ENCODE data around the gene NFASC.

Gene NFASC

GRCh38 chr1:205004351-205004750 lies 133.7 kb downstream of the NFASC start:
- in situ Hi-C loops (cut with MboI; ENCODE audit: low pct_unique_long_range_greater_than_20kb, low sequenced_read_pairs, unreplicated experiment), result no loop called here
- TF ChIP-seq, protein P1, sequence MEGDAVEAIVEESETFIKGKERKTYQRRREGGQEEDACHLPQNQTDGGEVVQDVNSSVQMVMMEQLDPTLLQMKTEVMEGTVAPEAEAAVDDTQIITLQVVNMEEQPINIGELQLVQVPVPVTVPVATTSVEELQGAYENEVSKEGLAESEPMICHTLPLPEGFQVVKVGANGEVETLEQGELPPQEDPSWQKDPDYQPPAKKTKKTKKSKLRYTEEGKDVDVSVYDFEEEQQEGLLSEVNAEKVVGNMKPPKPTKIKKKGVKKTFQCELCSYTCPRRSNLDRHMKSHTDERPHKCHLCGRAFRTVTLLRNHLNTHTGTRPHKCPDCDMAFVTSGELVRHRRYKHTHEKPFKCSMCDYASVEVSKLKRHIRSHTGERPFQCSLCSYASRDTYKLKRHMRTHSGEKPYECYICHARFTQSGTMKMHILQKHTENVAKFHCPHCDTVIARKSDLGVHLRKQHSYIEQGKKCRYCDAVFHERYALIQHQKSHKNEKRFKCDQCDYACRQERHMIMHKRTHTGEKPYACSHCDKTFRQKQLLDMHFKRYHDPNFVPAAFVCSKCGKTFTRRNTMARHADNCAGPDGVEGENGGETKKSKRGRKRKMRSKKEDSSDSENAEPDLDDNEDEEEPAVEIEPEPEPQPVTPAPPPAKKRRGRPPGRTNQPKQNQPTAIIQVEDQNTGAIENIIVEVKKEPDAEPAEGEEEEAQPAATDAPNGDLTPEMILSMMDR (IDR thresholded peaks at IDR 0.05; ENCODE audit: extremely low read depth, insufficient read depth, missing control alignments), result no peak
- DNase-seq (ENCODE audit: low spot score), result no peak

- TF ChIP-seq, protein P1 (IDR thresholded peaks at IDR 0.05; ENCODE audit: extremely low read depth, insufficient read depth, missing control alignments), result no peak
- in situ Hi-C loops (cut with MboI; ENCODE audit: low pct_unique_long_range_greater_than_20kb, low sequenced_read_pairs, unreplicated experiment), result no loop called here
- no peak for DNase-seq (ENCODE audit: low spot score)
These were observed 138.2 kb downstream of the NFASC start for GRCh38 chr1:205008896-205009295.

GRCh38 chr1:205009670-205010069 lies 139.0 kb downstream of the NFASC start:
- no peak for DNase-seq (ENCODE audit: low spot score)
- TF ChIP-seq, protein P1 (IDR thresholded peaks at IDR 0.05; ENCODE audit: extremely low read depth, insufficient read depth, missing control alignments), result no peak
- in situ Hi-C loops (cut with MboI; ENCODE audit: low pct_unique_long_range_greater_than_20kb, low sequenced_read_pairs, unreplicated experiment), result no loop called here

DNA sequence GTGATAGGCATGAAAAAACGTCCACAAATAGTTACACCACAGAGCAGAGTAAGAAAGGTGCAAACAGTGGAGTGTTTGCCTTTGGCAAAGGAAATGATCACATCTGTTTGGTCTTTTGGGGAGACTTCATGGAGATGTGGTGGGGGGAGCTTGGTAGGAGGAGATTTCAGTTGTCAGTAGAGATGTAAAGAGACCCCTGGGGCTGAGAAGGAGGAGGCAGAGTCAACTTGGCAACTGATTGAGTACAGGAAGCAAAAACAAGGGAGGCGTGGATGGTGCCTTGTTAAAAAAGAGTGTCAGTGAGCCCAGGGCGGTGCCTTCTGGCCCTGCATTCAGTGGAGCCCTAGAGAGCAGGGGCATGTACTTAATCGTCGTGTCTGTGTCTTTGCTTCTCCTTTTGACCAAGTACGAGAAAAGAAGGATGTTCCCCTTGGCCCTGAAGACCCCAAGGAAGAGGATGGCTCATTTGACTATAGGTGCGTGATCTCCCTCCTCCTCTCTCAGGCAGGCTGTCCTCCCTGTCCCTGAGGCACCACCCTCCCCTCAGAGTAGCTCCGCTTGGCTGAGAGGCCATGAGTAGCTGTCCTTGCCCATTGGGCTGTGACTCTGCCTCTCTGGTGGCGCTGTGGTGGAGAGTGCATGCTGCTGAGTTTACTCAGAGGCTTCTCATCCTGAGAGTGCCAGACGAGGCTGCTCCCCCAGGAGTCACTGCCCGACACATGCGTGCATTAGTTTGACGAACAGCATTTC lies 141.9 kb downstream of the NFASC start:
- TF ChIP-seq, protein P1 (IDR thresholded peaks at IDR 0.05; ENCODE audit: extremely low read depth, insufficient read depth, missing control alignments), result no peak
- in situ Hi-C loops (cut with MboI; ENCODE audit: low pct_unique_long_range_greater_than_20kb, low sequenced_read_pairs, unreplicated experiment), result no loop called here
- no peak for DNase-seq (ENCODE audit: low spot score)

DNA sequence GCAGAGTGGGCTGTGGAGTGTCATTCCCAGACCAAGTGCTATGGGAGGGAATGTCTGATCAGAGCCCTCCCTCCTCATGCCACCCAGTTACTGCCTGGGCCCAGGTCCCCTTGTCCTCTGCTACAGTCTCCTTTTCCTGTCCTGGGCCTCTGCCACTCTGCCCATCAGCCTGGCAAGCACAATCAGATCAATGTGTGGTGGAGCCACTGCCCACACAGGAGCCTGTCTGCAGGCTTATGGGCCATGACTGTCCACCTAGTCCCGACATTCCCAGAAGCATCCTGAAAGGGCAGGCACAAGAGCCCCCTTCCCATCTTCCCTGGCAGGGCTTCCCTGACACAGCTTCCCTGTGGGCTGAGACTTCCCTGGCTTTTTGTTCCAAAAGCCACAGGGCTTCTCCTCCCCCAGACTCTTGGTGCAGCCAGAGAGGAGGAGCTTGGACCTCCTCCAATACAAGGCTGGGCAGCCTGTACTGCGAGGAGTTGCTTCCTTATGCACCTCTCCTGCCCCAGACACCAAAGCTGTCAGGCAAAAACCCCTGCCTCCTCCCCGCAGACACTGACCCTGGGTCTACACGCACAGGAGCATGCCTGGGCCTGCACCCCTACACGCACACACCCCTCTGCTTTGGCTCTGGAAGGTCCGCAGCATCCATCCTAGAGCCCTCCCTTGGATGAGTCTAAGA lies 143.2 kb downstream of the NFASC start:
- TF ChIP-seq, protein P1 (IDR thresholded peaks at IDR 0.05; ENCODE audit: extremely low read depth, insufficient read depth, missing control alignments), result no peak
- DNase-seq (ENCODE audit: low spot score), result no peak
- in situ Hi-C loops (cut with MboI; ENCODE audit: low pct_unique_long_range_greater_than_20kb, low sequenced_read_pairs, unreplicated experiment), result no loop called here

DNA sequence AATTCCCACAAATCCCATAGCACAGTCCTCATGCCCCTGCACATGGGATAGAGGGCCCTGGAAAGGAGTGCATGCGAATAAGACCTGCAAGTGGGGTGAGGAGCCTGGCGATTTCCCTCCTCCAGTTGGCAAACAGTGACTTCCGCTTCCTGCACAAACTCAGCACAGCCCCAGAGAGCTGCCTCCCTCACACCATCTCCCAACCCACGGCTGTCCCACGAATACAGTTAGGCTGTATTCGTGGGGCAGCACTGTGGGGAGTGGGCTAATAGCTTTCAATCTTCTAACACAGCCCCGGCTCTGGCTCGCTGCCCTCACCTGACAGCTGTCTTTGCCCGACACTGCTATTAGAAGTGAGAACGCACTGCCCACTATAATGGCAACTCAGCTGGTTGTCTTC lies 144.1 kb downstream of the NFASC start:
- TF ChIP-seq, protein P1 (IDR thresholded peaks at IDR 0.05; ENCODE audit: extremely low read depth, insufficient read depth, missing control alignments), result no peak
- in situ Hi-C loops (cut with MboI; ENCODE audit: low pct_unique_long_range_greater_than_20kb, low sequenced_read_pairs, unreplicated experiment), result no loop called here
- no peak for DNase-seq (ENCODE audit: low spot score)

Data from GM13977 (cell line).